IMR-90 (cell line): ENCODE results near the gene ANP32B. TPM values are rescaled to one million over a fixed set of nuclear protein-coding genes. Genes with fewer than 3 reads are reported as not detected.

ENCODE experiments used
- ATAC-seq: fragments of 200-7000 bp; cut with Tn5 transposase; 2 replicates; pipeline ENCODE4 v1.9.1; 2020; ENCODE audit warnings: low read depth, mild to moderate bottlenecking, moderate library complexity
- BruUV-seq: library from RNA; stranded (reverse); fragments of 400-500 nt; replicated peaks from 2 replicates; lab custom pipeline; 2021; lab: Mats Ljungman, UMichigan
- CTCF ChIA-PET: fragments of 300-600 bp; formaldehyde crosslinking; extraction: SDS; loops from one replicate; lab custom pipeline; 2021; ENCODE audit warnings: antibody characterized with exemption; lab: Yijun Ruan, JAX
- POLR2A ChIA-PET: fragments of 300-600 bp; sonication (Branson Sonifier 250); formaldehyde crosslinking; loops from one replicate; lab custom pipeline; 2022; ENCODE audit warnings: antibody characterized with exemption; ENCODE audit not compliant: unreplicated experiment; lab: Charles Lee
- DNase-seq: peaks from one replicate; pipeline ENCODE4 v3.0.0; 2013
- H2AFZ ChIP-seq: replicated peaks from 2 replicates; pipeline ENCODE3; 2013; ENCODE audit warnings: low read length, mild to moderate bottlenecking; ENCODE audit not compliant: poor library complexity
- H2AK5ac ChIP-seq: 2 replicates; pipeline ENCODE4 v1.6.1; 2013; ENCODE audit warnings: low read depth, low read length, inconsistent platforms
- H2AK9ac ChIP-seq: replicated peaks from 2 replicates; pipeline ENCODE3; 2013; ENCODE audit warnings: mild to moderate bottlenecking, low read depth, low read length, moderate library complexity; ENCODE audit not compliant: poor library complexity
- H2BK120ac ChIP-seq: 2 replicates; pipeline ENCODE4 v1.6.1; 2013; ENCODE audit warnings: low read depth, low read length, inconsistent platforms
- H2BK15ac ChIP-seq: 3 replicates; pipeline ENCODE4 v1.6.1; 2013; ENCODE audit warnings: low read depth, low read length, inconsistent platforms
- H2BK20ac ChIP-seq: 2 replicates; pipeline ENCODE4 v1.6.1; 2013; ENCODE audit warnings: low read depth, mild to moderate bottlenecking, inconsistent platforms, low read length, moderate library complexity
- H2BK5ac ChIP-seq: 2 replicates; pipeline ENCODE4 v1.6.1; 2013; ENCODE audit warnings: mild to moderate bottlenecking, low read depth, low read length, inconsistent platforms; ENCODE audit not compliant: poor library complexity, severe bottlenecking
- H3K14ac ChIP-seq: replicated peaks from 2 replicates; pipeline ENCODE4 v1.6.1; 2013; ENCODE audit warnings: low read depth, low read length, inconsistent platforms
- H3K18ac ChIP-seq: 2 replicates; pipeline ENCODE4 v1.6.1; 2013; ENCODE audit warnings: low read depth, low read length, control low read depth
- H3K23ac ChIP-seq: 2 replicates; pipeline ENCODE4 v1.6.1; 2013; ENCODE audit warnings: low read depth, low read length, inconsistent platforms
- H3K27ac ChIP-seq: 2 replicates; pipeline ENCODE4 v1.5.1; 2013; ENCODE audit warnings: mild to moderate bottlenecking, control low read depth, low read length; ENCODE audit not compliant: insufficient read depth
- H3K27me3 ChIP-seq: 2 replicates; pipeline ENCODE4 v1.6.1; 2013; ENCODE audit warnings: low read length; ENCODE audit not compliant: control insufficient read depth, insufficient read depth
- H3K36me3 ChIP-seq: 2 replicates; pipeline ENCODE4 v1.6.1; 2013; ENCODE audit warnings: low read length, mixed read lengths; ENCODE audit not compliant: control insufficient read depth, insufficient read depth
- H3K4ac ChIP-seq: 2 replicates; pipeline ENCODE4 v1.6.1; 2013; ENCODE audit warnings: low read depth, low read length, inconsistent platforms
- H3K4me1 ChIP-seq: 2 replicates; pipeline ENCODE4 v1.6.1; 2013; ENCODE audit warnings: low read length, mixed read lengths; ENCODE audit not compliant: control insufficient read depth, insufficient read depth
- H3K4me2 ChIP-seq: 2 replicates; pipeline ENCODE4 v1.6.1; 2013; ENCODE audit warnings: low read depth, mild to moderate bottlenecking, control low read depth, low read length, moderate library complexity
- H3K4me3 ChIP-seq: 2 replicates; pipeline ENCODE4 v1.5.1; 2013; ENCODE audit warnings: low read depth, mild to moderate bottlenecking, control low read depth, low read length, moderate library complexity; ENCODE audit not compliant: insufficient read depth
- H3K56ac ChIP-seq: 2 replicates; pipeline ENCODE4 v1.6.1; 2013; ENCODE audit warnings: low read length, inconsistent platforms; ENCODE audit not compliant: insufficient read depth; ENCODE audit errors: extremely low read depth
- H3K79me1 ChIP-seq, 2 experiments: 2 replicates each; pipeline ENCODE4 v1.6.1; 2013; ENCODE audit warnings: low read length in 2 of 2, inconsistent platforms in 1 of 2, low read depth in 1 of 2
- H3K9ac ChIP-seq: 2 replicates; pipeline ENCODE4 v1.6.1; 2013; ENCODE audit warnings: low read depth, low read length, control low read depth
- H3K9me1 ChIP-seq: 2 replicates; pipeline ENCODE4 v1.6.1; 2013; ENCODE audit warnings: low read length, inconsistent platforms; ENCODE audit not compliant: insufficient read depth
- H3K9me3 ChIP-seq: 2 replicates; pipeline ENCODE4 v1.6.1; 2013; ENCODE audit warnings: low read length; ENCODE audit not compliant: control insufficient read depth, insufficient read depth
- H4K20me1 ChIP-seq: 2 replicates; pipeline ENCODE4 v1.6.1; 2013; ENCODE audit warnings: low read length, inconsistent platforms; ENCODE audit not compliant: insufficient read depth
- H4K5ac ChIP-seq: 2 replicates; pipeline ENCODE4 v1.6.1; 2013; ENCODE audit warnings: mild to moderate bottlenecking, low read depth, low read length, control low read depth
- H4K8ac ChIP-seq, 2 experiments: 2 replicates each; pipeline ENCODE4 v1.6.1; 2013; ENCODE audit warnings: low read depth in 2 of 2, low read length in 2 of 2, control low read depth in 1 of 2, inconsistent platforms in 1 of 2
- H4K91ac ChIP-seq: 2 replicates; pipeline ENCODE4 v1.6.1; 2013; ENCODE audit warnings: low read depth, low read length, inconsistent platforms; ENCODE audit not compliant: insufficient read depth
- CEBPB ChIP-seq: IDR thresholded peaks from 2 replicates; pipeline ENCODE4 v1.6.1; 2012; ENCODE audit warnings: low read depth, low read length, improper control_type of control experiment
- SMC3 ChIP-seq: fragments of 150-350 bp; IDR thresholded peaks from 2 replicates; pipeline ENCODE4 v1.6.1; 2016; ENCODE audit warnings: low read depth, mild to moderate bottlenecking, antibody characterized with exemption, low read length, moderate library complexity
- WGBS, 2 experiments: methylation state at CpG; one replicate each; pipeline versions ENCODE4 v1.1.5 to v1.1.7; 2013; ENCODE audit warnings: missing lambda C conversion rate in 2 of 2; ENCODE audit not compliant: insufficient read length in 1 of 2; ENCODE audit errors: extremely low coverage in 2 of 2; 5-methylcytosine and 5-hydroxymethylcytosine counted together
- dilution Hi-C: fragments of 300-500 bp; cut with HindIII; formaldehyde crosslinking; loops from one replicate; pipeline ENCODE4 v1.14.3; 2018; ENCODE audit warnings: low sequenced_read_pairs; ENCODE audit not compliant: unreplicated experiment
- in situ Hi-C: fragments of 300-500 bp; cut with MboI; formaldehyde crosslinking; loops from 3 replicates; pipeline ENCODE4 v1.14.3; 2019; ENCODE audit warnings: low sequenced_read_pairs, inconsistent platforms, mixed read lengths
- intact Hi-C: fragments of 100-400 bp; cut with micrococcal nuclease; formaldehyde crosslinking; loops from 2 replicates; pipeline ENCODE4 v1.10.0; 2022
- polyA plus RNA-seq, 3 experiments: library from polyadenylated mRNA; depleted of rRNA; stranded (reverse); fragments of >200 nt; gene quantifications; 2 replicates each; pipeline ENCODE4 v1.2.3, GENCODE V29; 2012; ENCODE audit warnings: low replicate concordance in 1 of 3
- total RNA-seq: library from RNA; depleted of rRNA; stranded (reverse); fragments of >200 nt; gene quantifications from 2 replicates; pipeline ENCODE4 v1.2.3, GENCODE V29; 2012
- TF ChIP-seq, protein P1 (sequence below): fragments of 150-350 bp; IDR thresholded peaks from 2 replicates; pipeline ENCODE4 v1.6.1; 2017; ENCODE audit warnings: mild to moderate bottlenecking, antibody characterized with exemption, low read length, low read depth
- TF ChIP-seq, protein P2 (sequence below): fragments of 150-350 bp; IDR thresholded peaks from 2 replicates; pipeline ENCODE4 v1.6.1; 2016; ENCODE audit warnings: low read depth, mild to moderate bottlenecking, low read length, moderate library complexity, borderline replicate concordance

The ANP32B gene
- total and polyA plus RNA-seq, 2 of the 4 experiments (the other 2 are of a cell fraction) = 3.9 to 46.8 TPM

DNA sequence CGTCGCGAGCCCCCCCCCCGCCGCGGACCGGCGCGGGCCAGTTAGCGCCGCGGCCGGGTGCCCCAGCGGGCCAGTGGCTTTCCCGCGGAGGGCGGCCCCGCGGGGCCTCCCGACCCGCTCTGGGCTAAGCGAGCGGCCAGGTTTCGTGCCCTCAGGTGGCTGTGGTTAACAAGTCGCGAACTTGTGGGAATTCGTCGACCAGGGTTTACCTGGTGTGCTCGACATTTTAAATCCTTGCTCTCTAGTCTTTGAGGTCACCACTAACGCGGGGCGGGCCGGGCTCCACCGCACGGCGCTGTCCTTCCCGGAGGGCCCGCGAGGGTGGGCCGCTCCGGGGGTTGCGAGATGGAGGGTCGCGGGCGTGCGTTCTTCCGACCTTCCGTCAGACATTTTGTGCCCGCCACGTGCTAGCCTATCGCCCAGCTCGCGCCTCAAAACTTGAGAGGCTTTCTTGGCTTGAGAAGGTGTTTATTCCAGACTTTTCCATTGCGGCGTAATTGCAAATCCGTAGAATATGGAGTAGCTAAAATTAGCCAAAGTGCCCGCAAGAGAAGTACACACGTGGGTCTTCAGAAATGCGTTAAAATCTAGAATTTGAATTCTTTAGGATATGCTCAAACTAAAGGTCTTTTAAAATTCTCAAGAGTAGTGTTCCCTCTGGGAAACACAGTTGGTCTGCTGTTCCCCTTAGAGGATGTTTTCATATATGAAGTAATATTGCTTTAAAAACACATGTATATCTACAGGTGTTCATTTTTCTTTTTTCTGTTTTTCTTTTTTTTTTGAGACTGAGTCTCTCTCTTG lies 2.1 kb downstream of the ANP32B start:
- Histone ChIP-seq H2AK9ac (peak overlapping the region; percentile 95), H3K79me1 (peaks cover 0 to 35% of the 10 kb centered on the region in 2 experiments; a peak in 2 of 4 replicates), H3K14ac (peak overlapping the region; percentile 10; the same call in 1 of the 2 replicates), H3K9me3 (no peaks in the 10 kb centered on the region), H2AK5ac (peak overlapping the region; percentile 95), H2AFZ (peak overlapping the region; percentile 78), H3K4me3 (peak overlapping the region; percentile 84), H2BK5ac (peak overlapping the region; percentile 2), H2BK15ac (no peak overlapping the region), H4K20me1 (peaks cover 49% of the 10 kb centered on the region), H3K9ac (peak overlapping the region; percentile 63), H4K8ac (peak overlapping the region; percentile 58 to 82; a peak in 3 of 4 replicates), H3K56ac (peak overlapping the region; percentile 71; the same call in 1 of the 2 replicates), H4K91ac (peak overlapping the region; percentile 82; the same call in 1 of the 2 replicates), H3K4me2 (peak overlapping the region; percentile 79), H3K36me3 (no peaks in the 10 kb centered on the region; the same call in 1 of the 2 replicates), H3K27ac (peak overlapping the region; percentile 40), H3K18ac (no peak overlapping the region), H3K23ac (peak overlapping the region; percentile 86), H3K9me1 (peaks cover 9% of the 10 kb centered on the region), H2BK20ac (no peak overlapping the region), H4K5ac (peak overlapping the region; percentile 51; the same call in 1 of the 2 replicates), H3K27me3 (no peaks in the 10 kb centered on the region), H3K4ac (peak overlapping the region; percentile 84), H2BK120ac (no peak overlapping the region), H3K4me1 (peaks cover 10% of the 10 kb centered on the region)
- no TSS peak for BruUV-seq
- in situ Hi-C loops (no loop called here), dilution Hi-C loops (no loop called here), intact Hi-C loops (no loop called here)
- ATAC-seq = no peak
- peak; percentile 11 for DNase-seq
- CTCF ChIA-PET = interaction anchor here (1.0 kb wide), 1 partner anchor 61 kb away, joined by 3 read pairs; no protein-coding TSS in a partner anchor
- POLR2A ChIA-PET = no interaction called here
- 21% methylated on average over 20 of the region's 59 CpGs; no CpG with 5 or more reads in 1 of the 2 experiments for WGBS, 2 experiments
- TF ChIP-seq, protein P1, sequence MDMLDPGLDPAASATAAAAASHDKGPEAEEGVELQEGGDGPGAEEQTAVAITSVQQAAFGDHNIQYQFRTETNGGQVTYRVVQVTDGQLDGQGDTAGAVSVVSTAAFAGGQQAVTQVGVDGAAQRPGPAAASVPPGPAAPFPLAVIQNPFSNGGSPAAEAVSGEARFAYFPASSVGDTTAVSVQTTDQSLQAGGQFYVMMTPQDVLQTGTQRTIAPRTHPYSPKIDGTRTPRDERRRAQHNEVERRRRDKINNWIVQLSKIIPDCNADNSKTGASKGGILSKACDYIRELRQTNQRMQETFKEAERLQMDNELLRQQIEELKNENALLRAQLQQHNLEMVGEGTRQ = no peak
- TF ChIP-seq CEBPB (no peak), SMC3 (no peak)
- TF ChIP-seq, protein P2, sequence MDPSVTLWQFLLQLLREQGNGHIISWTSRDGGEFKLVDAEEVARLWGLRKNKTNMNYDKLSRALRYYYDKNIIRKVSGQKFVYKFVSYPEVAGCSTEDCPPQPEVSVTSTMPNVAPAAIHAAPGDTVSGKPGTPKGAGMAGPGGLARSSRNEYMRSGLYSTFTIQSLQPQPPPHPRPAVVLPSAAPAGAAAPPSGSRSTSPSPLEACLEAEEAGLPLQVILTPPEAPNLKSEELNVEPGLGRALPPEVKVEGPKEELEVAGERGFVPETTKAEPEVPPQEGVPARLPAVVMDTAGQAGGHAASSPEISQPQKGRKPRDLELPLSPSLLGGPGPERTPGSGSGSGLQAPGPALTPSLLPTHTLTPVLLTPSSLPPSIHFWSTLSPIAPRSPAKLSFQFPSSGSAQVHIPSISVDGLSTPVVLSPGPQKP = no peak
